Mesenteric fat pad (tissue), 1 donor: ENCODE data around the gene RASA2. TPM values are rescaled to one million over a fixed set of nuclear protein-coding genes. Genes with fewer than 3 reads are reported as not detected.

Source experiments
- DNase-seq: peaks from one replicate; pipeline ENCODE4 v3.0.0-alpha.2; 2020; ENCODE audit warnings: low spot score
- total RNA-seq: library from RNA; stranded (reverse); fragmentation: NEBNext Ultra II Directional; extraction: Animal tissue kit (Norgen Biotek cat#: 25700); gene quantifications from one replicate; pipeline ENCODE4 v1.2.1, GENCODE V29; 2021
- donor health status: DM: yes; HTN: yes; CAD: no.

The RASA2 gene
- total RNA-seq, 1 donor from 2014 or later = 24.4 TPM

GRCh38 chr3:141643391-141643790, 156.6 kb downstream of the RASA2 start:
- DNase-seq = no peak

DNA sequence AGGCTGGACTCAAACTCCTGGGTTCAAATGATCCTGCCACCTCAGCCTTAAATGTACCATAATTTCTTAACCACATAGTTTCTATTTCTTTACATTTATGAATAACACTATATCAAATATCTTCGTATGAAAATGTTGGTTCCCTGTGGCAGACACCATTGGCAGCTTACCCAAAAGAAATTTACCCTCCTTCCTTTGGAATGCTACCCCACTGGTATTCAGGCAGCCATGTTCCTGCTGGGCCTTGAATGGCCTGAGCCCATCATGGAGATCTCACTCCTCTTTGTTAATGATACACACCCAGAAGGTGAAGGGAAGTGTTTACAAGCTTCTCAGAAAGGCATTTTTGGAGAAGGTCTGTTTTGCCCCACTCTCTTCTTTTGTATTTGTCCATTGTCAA, 157.0 kb downstream of the RASA2 start:
- DNase-seq = no peak

- no peak for DNase-seq
These were observed 158.1 kb downstream of the RASA2 start for GRCh38 chr3:141644931-141645330.

DNA sequence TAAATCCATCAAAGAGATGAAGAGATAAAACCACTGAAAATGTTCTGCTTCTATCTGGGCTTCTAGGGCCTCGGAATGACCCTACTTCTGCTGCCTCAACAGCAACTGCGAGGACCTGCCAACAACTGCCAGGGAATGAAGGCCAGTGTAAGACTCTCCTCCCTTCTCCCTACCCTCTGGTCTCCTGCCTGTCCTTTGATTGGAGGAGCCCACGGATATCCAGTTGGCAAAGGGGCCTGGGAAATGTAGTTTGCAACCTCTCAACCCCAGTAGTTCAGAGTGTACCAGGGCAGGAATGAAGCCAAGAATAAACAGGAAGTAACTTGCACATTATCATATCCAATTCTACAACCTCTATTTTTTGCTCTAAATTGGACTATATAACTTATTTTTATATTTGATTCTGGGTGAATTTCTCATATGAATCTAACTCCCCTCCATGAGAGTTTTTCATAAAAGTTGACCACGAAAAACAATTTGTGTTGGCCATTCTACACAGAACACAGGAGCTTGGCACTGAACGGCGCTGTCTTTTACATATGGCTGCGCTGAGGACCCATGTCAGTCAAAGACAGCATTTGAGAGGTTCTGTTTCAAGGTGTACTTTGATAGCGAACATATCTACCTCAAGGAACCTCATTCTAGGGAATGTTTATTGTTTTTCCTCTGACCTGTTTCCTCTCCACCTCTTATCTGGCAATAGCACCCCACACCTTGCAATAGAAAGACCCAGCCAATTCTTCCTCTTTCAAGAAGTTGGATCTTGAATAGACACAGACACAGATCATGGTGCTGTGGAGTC, 160.1 kb downstream of the RASA2 start:
- DNase-seq = no peak

DNA sequence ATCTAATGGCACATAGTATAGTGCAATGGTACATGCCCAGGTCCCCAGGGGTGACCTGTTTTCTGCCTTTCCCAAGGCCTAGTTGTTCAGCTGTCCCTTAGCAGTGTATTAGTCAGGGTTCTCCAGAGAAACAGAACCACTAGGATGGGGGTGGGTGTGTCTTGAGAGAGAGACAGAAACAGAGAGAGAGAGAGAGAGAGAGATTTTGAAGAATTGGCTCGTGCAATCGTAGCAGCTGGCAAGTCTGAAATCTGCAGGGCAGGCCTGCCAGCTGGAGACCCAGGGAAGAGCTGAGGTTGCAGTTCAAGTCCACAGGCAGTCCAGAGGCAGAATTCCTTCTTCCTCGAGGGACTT, 160.7 kb downstream of the RASA2 start:
- no peak for DNase-seq

GRCh38 chr3:141648055-141648910, 161.5 kb downstream of the RASA2 start:
- DNase-seq = no peak

- no peak for DNase-seq
These were observed 163.0 kb downstream of the RASA2 start for GRCh38 chr3:141649871-141650270.

GRCh38 chr3:141650783-141651182, 164.0 kb downstream of the RASA2 start:
- no peak for DNase-seq

GRCh38 chr3:141651409-141651808, 164.6 kb downstream of the RASA2 start:
- no peak for DNase-seq

DNA sequence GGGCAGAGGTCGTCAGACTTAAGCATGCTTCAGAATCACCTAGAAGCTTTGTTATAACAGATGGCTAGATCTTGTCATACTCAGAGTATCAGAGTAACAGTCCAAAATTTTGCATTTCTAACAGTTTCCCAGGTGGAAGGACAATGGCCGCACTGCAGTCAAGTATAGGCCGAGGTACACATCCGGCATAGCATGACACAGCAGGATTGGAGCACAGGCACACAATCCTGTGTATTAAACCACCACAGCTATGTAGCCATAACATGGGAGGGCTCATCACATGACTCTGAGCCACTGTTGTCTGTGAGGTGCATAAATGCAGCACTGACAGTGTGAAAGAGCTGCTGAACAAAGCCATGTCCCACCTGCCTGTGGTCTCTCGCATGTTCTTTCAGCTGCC, 165.5 kb downstream of the RASA2 start:
- DNase-seq = no peak

- DNase-seq = no peak
These were observed 167.0 kb downstream of the RASA2 start for GRCh38 chr3:141653847-141654246.

GRCh38 chr3:141655801-141656200, 169.0 kb downstream of the RASA2 start:
- no peak for DNase-seq

GRCh38 chr3:141656771-141657170, 169.9 kb downstream of the RASA2 start:
- no peak for DNase-seq

DNA sequence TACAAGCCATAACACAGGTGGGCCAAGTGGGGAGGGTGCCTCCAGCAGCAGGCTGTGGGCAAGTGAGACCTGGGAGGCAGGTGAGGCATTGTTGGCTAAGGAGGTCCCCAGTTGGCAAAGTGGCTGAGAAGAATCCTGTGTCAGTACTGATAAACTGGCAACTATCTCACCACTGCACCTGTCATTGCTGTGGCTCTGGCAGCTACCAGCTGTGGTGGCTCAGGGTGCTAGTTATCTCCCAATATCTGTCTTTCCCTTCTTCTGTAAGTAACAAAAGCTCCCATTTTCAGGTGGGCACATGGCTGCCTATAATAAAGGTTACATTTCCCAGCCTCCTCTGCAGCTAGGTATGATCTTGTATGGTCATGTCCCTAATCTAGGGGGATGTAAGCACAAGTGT, 170.7 kb downstream of the RASA2 start:
- no peak for DNase-seq

DNA sequence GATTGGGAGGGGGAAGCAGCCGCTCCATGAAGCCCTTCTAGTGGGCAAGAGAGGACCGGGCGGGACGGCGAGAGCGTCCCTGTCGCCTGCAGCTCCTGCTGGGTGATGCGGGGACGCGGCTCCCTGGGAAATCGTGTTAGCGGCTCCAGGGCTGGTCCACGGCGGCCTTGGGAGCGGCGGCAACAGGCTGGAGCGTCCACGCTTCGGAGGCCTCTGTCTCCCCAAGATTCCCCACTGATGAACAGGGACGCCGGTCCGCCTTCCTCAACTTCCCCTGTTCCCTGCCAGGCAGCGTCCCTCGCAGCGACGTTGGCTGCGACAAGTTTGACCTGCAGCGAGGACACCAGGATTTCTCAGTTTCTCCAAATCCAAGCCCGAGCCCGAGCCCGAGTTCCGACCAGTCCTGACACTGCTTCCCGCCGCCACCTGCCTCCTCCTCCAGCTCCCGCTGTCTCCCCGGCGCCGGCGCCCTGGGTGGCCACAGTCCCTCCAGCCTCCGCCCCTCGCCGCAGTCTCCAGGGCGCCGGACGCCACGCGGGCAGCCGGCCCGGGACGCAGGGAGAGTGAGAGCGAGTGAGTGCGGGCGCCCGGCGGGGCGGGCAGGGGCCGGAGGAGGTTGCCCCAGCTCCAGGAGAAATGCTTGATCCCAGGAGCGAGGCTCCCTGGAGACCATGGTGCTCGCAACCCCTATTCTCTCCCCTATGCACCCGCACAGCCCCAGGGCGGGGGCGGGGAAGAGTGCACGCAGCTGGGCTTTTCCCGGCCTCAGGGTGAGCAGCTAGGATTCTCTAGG, 173.2 kb downstream of the RASA2 start:
- DNase-seq = no peak

- DNase-seq = no peak
These were observed 173.8 kb downstream of the RASA2 start for GRCh38 chr3:141660614-141660947.

- DNase-seq = no peak
These were observed 174.7 kb downstream of the RASA2 start for GRCh38 chr3:141661229-141662196.

DNA sequence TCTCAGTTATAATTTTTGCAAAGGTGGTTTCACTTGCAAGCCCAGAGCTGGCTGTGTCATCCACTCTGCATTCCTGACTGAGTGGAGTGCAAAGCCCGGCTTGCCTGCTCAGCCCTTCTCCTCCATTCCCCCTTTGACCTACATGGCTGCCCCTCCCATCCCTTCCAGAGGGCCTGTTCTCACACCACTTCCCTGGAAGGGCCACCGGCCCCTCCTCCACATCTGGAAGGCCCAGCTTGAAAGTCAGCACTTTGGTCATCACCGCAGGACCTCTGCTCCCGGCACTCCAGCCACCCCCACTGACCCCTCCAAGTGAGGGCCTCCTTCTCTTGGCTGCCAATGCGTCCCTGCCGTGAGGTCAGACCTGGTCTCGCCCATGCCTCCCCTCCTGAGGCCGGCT, 177.2 kb downstream of the RASA2 start:
- no peak for DNase-seq
